Anterior cingulate cortex (tissue), 58 donors: ENCODE data around the gene NDUFA13.
A peak's percentile ranks its signal among the peaks of the same experiment; 100 is the strongest.
"Not testable (repeated sequence)": the region's sequence is repeated elsewhere in the genome, so short reads cannot be mapped to it uniquely, and the experiment has no call there.

ENCODE experiments used
- DNase-seq, 58 donors: peaks; one replicate each; lab custom pipeline; 2025; lab: John Stamatoyannopoulos, UW

Gene NDUFA13

GRCh38 chr19:19515642-19516519 is at the start of gene NDUFA13:
Gene NDUFA13, plus strand, starts transcription at chr19:19516225. Its CDS starts 14 bp downstream, at chr19:19516239.
- peak in 57 of 58 donors; percentile 45 to 94 (median 84) for DNase-seq

- DNase-seq = no peak
These were observed 47.5 kb upstream of the NDUFA13 start for GRCh38 chr19:19468424-19469050.

GRCh38 chr19:19470579-19470978 is 45.4 kb upstream of the NDUFA13 start:
- DNase-seq = no peak

GRCh38 chr19:19471682-19472081 is 44.3 kb upstream of the NDUFA13 start:
- DNase-seq = no peak

- not testable (repeated sequence) for DNase-seq
These were observed 43.9 kb upstream of the NDUFA13 start for GRCh38 chr19:19472106-19472505.

GRCh38 chr19:19475015-19475765 is 40.8 kb upstream of the NDUFA13 start:
- DNase-seq = no peak

- DNase-seq = no peak
These were observed 39.9 kb upstream of the NDUFA13 start for GRCh38 chr19:19475849-19476828.

GRCh38 chr19:19477705-19478383 is 38.2 kb upstream of the NDUFA13 start:
- no peak for DNase-seq

GRCh38 chr19:19480688-19481087 is 35.3 kb upstream of the NDUFA13 start:
- DNase-seq = no peak

- no peak for DNase-seq
These were observed 33.0 kb upstream of the NDUFA13 start for GRCh38 chr19:19482809-19483596.

- DNase-seq = peak in 1 of 58 donors; percentile 39
These were observed 30.6 kb upstream of the NDUFA13 start for GRCh38 chr19:19485161-19485997.

- DNase-seq = no peak
These were observed 30.1 kb upstream of the NDUFA13 start for GRCh38 chr19:19485998-19486290.

GRCh38 chr19:19486343-19487076 is 29.5 kb upstream of the NDUFA13 start:
- peak in 3 of 58 donors; percentile 13 to 20 (median 14) for DNase-seq

- DNase-seq = no peak
These were observed 28.7 kb upstream of the NDUFA13 start for GRCh38 chr19:19487077-19487949.

- peak in 1 of 58 donors; percentile 16 for DNase-seq
These were observed 27.8 kb upstream of the NDUFA13 start for GRCh38 chr19:19487950-19488874.
